Prostate gland (tissue), 2 donors: Measurements from ENCODE around the gene SERPINA6.

Experiments used
- CTCF ChIP-seq, 4 experiments: fragments of 200-600 bp in 2 of 4; fragments of 450-650 bp in 2 of 4; sonication (generic) in 2 of 4; IDR thresholded peaks; 1 replicate in 3 of 4; 2 replicates in 1 of 4; pipeline ENCODE4 v1.5.1; 2016 to 2019; ENCODE audit warnings: antibody characterized with exemption in 4 of 4, mild to moderate bottlenecking in 2 of 4, moderate library complexity in 2 of 4
- POLR2A ChIP-seq: fragments of 450-650 bp; IDR thresholded peaks from one replicate; pipeline ENCODE4 v1.6.1; 2016; ENCODE audit warnings: antibody characterized with exemption, mild to moderate bottlenecking
- POLR2AphosphoS5 ChIP-seq: sonication (generic); formaldehyde crosslinking; IDR thresholded peaks from one replicate; pipeline ENCODE4 v1.6.1; 2017; ENCODE audit warnings: antibody characterized with exemption

GRCh38 chr14:94346841-94347240 lies 23.7 kb upstream of the SERPINA6 start:
- TF ChIP-seq CTCF (IDR thresholded peaks at IDR 0.05) (no peak), POLR2AphosphoS5 (no peak), POLR2A (no peak)
